GM19035 (cell line): ENCODE measurements around the gene CAPZB.

ENCODE experiments used
- ATAC-seq: cut with Tn5 transposase; IDR thresholded peaks from one replicate; pipeline ENCODE4 v1.9.1; 2021; ENCODE audit not compliant: unreplicated experiment

Gene CAPZB

DNA sequence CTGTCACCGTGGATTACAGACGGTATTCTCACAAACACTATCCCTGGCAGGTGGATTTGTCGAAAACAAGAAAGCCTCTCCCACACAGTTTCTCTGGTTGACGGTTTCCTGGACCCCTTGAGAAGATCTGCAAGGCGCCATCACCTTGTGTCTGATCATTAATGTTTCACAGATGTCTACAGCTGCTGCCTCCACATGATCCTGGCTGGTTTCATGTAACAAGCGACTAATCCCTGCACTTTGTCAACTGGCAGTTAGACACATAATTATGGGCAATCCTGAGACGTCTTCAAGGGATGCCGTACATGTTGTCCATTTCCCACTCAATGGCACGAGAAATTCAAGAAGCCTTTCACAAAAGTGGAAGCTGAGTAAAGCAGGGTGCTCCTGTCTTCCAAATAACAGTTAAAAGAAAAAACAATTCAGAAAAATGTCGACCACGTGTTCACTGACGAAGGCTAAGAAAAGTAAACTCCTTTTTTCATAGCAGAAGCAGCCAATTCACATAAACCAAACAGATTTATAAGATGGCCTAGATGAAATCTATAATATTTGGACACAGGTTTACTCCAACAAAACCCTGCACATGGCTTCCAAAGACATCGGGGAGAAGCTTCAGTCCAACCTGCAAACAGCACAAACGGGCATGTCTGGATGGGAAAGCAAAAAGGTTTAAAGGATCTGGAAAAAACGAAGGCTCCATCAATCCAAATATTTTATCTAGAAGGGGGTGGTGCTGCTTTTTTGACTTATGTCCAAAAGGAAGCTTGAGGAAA is 52.2 kb downstream of the CAPZB start:
- ATAC-seq, result no peak

DNA sequence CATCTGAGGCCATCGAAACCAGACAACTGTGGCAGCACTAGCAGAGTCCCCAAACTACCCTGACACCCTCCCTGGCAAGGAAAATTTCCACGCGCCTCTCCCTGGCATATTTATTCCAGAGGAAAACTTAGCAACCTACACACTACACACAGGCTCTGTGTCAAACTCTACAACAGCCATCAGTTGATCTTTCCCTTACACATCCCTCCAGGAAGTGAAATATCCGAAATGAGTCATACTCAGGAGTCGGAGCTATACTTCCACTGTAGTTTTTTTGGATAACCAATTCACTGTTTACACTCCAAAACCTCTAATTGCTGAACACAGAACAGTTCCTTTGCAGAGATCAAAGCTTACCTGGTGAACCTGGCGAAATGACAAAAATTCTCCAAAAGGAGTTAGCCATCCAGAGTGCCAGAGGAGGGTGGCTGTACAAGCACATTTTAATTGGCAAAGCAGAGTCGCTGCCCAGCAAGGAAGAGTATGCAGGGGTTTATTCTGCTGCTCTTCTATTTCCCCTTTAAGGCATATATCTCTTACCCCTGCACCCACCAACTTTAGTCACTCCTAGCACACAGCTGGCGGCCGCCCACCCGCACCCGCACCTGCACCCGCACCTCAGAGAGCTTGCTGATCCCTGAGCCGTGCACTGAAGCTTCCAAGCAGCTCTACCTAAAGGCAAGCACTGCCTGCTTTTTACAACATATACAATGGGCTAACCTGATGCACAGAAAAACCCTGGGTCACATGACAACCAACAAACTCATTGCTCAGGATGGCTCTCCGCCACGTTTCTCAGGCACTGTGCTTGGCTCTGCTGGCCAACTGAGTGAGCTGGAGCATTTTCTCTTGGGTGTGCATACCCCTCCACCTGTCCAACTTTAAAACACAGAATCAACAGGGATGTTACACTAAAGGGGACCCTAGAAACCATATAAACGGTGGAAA is 54.9 kb downstream of the CAPZB start:
- no peak for ATAC-seq

DNA sequence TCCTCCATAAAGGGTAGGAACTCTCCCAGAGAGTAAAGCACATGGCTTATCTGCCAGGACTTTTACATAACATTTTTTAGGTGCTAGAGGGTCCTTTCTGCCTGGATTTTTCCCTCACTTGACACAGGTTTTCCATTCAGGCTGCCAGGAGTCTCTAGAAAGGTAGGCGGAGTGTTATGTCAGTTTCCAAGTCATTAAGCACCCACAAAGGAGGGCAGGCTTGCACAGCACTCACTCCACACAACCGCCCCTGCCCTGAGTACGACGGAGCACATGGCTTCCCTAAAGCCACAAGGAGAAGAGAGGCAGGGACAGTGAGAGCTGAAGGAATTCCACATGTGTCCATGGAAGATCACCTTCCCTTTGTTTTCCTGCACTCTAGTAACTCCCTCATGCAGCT is 55.7 kb downstream of the CAPZB start:
- ATAC-seq, result no peak

DNA sequence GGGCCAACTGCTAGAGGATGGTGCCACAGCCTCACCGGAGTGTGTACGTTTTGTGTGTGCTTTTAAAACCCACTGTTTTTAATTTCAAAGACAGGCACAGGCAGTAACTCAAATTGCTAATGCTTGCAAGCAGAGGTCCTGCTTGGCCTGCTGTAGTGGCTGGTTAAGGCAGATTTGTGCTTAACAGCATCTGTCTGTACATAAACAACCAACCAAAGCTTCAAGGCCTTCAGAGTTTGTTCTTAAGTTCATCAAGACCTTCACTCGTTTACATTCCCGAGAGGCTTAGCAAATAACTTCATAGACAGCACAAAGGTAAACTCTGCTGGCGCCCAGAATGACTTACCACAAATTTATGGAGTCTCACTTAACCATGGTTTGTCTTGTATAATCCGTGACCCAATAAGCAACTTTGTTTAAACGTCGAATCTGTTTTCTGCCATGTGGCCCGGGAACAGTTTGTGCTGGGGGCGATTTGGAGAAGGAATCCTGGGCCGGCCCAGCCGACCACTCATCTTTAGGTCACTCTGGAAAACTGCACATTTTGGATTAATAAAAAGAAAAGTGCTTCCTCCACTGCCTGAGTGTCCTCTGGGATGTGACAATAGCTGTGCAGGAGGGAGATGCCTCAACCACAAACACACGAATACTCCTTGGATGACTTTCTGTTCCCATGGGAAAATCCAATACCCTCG is 58.1 kb downstream of the CAPZB start:
- ATAC-seq, result no peak

DNA sequence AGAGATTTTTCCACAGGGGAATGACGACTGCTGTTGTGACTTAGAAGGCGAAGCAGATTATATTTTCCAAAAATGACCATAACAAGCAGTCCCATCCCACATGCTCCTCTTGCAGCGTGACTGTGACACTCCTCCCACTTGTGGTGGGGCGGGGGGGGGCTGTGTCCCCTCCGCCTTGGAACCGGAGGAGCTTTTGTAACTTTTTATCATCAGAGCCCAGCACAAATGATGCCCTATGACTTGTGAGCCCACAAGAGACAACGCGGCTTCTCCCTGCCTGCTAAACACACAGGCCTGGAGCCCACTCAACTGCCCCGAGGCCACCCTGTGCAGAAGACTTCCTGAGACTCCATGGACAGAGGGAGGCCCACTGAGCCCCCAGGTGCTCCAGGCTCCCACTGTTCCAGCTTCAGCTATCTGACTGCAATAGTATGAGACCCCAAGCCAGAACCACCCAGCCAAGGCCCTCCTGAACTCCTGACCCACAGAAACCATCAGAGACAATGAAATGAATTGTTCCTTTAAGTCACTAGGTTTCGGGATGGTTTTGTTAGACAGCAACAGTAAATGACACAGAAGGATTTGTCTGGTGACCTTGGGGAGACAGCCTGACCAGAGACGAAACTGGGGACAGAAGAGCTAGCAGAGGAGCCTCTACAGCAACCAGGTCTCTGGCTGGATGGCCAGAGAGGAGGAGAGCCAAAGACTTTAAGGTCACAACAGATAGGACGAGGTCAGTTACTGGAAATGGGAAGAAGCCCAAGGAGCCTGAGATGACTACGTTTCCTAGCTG is 58.8 kb downstream of the CAPZB start:
- no peak for ATAC-seq

DNA sequence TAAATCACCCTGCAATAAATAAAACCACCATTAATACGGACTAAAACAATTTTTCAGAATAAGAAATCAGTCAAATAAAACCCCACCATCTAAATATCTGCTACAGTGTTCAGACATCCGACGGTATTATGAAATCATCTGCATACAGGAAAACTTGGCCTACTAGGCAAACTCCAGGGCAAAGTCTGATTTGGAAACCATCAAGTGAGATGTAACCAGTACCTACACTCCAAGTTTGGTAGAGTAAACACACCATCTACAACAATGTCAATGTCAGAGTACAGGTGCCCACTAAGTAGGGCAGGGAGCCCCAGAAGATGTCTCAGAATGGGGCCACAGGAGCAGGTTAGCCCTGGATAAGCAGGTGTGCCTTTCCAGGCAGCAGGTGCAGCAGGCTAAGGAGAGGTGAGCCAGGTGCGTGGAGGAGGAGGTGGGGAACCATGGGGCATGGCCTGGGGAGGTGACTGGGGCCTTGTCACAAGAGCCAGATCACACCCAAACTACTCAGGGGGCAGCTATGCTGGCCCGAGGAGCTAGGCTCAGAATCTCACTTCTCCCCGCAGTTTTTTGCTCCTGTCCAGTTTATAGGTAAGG is 59.6 kb downstream of the CAPZB start:
- no peak for ATAC-seq

DNA sequence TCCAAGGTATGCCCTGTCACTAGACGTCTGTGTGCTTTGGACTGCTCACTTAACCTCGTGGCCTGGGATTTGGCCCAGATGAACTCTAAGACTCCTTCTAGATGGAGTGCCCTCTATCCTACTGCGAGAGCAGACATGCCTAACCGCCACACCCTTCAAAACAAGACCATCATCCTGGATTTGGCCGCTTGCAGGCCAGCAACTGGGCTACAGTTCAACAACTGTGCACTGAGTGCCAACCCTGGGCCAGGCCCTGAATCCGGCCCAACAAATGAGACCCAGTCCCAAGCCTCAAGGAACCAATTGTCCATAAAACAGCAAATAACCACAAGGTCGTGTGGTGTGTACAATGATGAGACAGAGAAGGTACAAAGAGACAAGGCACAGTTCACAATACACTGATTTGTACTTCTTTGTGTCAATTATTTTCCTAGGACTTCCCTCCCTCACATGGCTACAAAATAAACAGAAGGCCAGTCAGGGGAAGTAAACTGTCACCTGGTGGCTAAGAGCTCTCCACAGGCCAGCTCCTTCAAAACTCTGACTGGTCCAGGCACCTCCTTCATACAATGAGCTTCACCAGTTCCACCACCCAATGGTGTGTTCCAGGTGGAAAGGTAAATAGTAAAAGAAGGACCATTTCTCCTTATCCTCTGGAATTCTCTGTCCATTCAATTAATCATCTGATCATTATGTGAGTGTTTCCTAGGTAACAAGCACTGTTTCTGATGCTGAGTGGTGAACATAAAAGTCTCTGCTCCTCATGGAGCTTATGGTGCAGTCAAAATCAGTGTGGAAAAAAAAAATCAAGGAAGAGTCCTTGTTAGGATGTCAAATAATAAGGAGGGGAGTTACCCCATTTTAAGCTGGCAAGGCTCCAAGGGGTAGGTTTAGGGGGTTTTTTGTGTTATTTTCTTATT is 60.4 kb downstream of the CAPZB start:
- ATAC-seq, result no peak

DNA sequence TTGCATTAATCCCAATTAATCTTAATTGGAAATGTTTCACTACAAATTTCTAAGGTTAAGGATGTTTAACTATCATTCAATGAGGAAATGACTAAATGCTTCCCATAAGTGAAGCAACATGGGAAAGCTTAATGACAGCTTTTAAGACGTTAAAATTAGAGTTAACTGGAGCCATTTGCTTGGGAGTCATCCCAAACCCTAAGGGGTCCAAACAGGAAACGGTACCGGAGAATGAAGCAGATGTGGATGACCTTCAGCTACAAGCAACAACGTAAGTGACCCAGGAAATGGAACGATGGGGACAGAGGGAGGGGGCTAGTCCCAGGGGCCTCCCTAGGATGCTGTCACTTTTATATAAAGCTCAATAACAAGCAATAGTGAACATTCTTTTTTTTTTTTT is 62.2 kb downstream of the CAPZB start:
- ATAC-seq, result no peak

DNA sequence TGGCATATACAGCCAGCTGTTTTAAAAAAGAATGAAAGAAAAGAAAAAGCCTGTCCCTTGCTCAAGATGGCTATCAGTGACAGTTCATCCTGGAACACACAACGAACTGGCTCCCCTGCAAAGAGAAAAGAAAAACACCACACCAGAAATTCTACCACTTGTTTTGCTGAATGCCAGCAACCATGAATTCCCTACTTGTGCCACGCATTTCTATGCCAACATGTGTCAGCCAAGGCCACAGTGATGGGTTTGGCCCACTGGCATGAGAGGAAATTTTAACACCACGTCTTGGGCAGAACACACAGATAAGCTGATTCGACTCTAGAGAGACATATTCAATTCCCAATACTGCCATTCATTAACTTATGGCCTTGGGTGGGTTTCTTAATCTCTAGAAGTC is 64.0 kb downstream of the CAPZB start:
- no peak for ATAC-seq

DNA sequence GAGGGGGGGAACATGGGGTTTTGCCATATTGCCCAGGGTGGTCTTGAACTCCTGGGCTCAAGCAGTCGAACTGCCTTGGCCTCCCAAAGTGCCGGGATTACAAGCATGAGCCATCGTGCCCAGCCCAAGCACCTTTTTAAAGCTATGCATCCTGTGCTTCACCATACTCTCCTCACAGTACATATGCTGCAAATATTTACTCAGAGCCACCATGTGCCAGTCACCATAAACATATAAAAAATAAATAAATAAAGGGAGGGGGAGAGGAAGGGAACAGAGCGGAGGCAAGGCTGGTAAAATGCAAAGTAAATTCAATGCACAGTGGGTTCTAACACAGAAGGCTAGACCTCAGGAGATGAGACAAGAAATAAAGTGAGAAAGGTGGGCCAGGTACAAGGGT is 64.7 kb downstream of the CAPZB start:
- ATAC-seq, result no peak

DNA sequence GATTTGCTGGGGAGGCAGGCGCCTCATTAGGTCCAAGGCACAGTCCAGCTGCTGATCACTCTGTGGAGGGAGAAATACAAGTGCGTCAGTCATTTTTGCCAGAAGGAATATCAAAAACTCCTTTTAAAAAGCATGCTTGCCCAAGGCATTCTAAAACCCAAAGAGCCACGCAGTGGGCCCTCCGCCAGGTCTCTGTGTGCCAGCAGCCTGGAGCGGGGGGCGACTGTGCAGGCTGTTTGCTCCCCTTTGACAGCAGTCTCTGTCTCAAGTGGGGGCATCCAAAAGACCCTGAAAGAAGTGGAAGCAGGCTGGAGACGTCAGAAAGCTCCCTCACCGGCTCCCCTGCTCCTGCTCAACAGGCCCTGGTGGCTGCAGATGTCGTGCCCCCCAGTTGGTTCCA is 65.6 kb downstream of the CAPZB start:
- ATAC-seq, result no peak

DNA sequence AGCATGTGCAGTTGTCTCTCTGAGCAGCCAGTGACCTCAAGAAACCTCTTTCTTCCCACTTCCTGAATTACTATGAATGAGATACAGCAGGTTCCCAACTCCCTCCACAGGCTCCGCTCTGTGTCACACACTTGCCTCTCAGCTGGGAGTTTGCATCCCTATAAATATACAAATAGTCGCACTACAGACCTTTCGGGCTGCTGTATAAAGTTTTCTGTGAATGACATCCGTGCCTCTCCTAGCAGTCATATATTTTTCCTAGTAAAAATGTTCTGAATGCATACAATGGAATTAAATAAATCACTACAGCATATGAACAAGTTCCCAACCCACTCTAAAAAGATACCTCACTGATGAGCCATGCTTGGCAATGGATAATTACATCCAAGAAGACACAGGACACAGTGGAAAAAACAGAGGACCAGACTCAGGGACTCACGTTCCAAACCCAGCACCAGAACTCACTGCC is 66.8 kb downstream of the CAPZB start:
- no peak for ATAC-seq

DNA sequence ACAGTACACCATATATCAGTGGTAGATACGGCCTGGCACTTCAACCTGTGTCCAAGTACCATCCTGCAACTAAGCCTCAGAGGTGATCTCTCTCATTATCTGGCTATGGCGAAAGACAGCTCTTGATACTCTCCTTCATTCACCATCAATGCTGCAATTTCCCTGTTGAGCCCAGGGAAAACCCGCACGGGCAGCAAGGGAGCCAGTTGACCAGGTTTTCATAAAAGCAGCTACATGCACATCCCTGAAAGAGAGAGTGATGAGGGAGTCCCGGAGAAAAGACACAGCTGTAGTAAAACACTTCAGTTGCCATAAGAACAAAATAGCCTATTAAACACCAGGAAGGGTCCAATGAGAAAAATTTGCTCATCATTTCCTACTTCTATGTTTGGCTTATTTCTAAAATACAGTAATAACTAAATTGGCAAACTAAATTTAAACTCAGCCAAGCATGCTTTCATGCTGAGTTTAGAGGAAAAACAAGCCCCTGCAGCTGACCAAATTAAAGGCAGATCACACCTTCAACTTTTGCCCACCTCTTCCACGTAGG is 68.3 kb downstream of the CAPZB start:
- ATAC-seq, result no peak

DNA sequence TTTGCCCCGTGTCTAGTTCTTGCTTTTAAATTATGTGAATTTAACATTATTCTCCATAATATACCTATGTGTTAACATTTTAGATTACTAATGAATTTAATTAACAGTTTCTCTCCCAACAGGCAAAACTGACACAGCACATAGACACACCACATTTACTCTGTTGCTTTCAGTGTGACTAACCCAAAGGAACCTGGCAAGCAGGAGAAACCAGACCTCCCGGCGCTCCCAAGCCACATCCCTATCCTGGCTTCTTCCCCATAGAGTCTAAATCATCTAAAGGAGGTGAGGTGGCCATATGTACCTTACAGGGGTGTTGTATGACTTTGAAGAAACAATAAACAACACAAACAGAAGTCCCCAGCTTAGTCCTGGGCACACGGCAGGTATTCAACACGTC is 69.2 kb downstream of the CAPZB start:
- no peak for ATAC-seq

DNA sequence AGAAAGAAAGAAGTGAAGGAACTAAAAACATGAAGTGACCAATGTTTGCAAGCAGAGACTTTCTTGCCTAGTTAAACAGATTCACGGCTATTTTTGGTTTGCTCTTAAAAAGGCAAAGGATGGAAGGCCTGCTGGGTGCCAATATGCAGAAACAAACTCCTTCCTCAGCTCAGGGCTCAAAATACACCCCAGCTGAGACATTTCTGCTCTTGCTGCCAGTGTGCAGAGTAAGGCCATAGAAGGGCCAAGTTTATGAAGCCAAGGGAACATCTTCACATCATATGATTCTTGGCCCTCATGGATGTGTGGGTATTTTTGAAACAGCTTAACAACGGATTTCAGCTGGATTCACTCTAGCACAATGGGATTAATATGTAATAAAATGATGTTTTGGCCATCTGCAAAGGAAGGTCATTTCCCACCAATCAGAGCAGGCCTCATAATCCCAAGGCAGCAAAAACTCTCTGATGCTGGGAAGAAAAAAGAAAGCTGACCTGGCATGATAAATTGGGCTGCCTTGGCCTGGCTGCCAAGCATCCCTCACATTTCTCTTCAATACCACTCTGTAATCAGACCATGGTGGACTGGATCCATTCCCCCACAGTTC is 70.7 kb downstream of the CAPZB start:
- ATAC-seq, result no peak

DNA sequence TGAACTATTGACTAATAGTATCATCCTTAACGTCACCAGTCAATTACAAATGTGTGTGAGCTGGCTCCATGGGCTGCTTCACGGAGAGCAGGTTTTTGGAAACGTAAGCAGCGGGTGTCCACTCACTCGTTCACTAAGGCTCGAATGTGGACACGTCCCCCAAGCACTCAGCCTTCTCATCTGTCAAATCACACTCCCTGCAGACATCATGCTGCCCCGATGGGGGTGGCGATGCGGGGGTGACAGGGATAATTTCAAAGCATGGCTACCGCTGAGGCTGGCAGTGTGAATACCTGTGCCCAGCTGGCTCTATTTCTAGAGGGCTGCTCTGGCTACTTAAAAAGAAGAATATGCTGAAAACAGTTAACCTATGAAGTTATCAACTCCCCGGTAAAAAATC is 71.3 kb downstream of the CAPZB start:
- no peak for ATAC-seq

DNA sequence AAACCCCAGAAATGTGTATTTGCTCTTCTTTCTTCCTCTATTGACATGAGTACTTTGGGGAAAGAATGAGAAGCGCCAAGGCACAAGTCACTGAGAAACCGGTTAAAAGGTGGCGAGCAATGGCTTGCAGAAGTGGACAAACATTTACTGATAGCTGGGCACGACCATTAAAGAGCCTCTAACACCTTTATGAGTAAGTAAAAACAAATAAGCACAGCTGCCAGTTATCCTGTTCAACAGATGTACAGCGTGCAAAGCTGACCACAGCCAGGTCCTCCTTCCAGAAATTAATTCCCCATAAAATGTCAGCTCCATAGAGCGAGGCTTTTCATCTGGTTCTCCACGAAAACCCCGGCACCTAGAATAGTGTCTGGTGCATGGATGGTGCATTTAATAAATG is 72.7 kb downstream of the CAPZB start:
- ATAC-seq, result no peak

DNA sequence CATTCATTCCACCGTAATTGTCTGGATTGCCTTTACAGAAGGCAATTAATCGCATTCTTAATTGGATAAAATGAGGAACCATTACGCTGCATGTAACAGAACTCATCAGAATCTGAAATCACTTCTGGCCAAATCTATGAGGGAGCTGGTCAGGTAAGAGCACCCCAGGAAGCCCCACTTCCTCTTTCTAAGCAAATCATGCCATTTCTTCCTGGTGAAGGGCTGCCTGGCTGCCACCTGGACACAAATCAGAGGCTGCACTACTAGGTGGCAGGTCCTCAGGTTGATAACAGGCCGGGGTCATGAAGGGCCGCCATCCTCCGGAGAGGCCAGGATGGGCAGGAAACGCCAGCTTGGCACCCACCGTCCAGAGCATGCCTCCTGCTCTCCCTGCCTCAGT is 73.7 kb downstream of the CAPZB start:
- ATAC-seq, result no peak

DNA sequence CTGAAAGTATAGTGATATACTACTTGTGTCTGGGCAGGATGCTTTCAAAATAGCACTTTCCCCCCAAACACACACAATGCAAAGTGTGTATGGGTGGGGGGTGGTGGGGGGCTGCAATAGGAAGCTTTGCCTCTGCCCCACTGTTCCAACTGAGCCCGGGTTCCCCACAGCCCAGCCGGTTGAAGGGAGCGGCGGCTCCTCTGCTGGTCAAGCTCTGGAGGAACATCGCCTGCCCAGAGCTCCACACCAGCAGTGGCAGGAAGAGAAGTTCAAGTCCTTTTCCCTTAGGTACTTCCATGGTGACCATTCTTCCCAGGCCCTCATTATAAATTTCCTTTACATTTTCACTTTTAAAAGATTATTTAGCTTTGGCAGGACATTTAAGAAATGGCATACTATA is 74.9 kb downstream of the CAPZB start:
- no peak for ATAC-seq
